NCI-H446 treated with DMSO at 0.1 percent for 48 hours (cell line): Measurements from ENCODE around the gene MRPL51.
"Not testable (repeated sequence)": the region's sequence is repeated elsewhere in the genome, so short reads cannot be mapped to it uniquely, and the experiment has no call there.

ENCODE experiments used
- DNase-seq: peaks from one replicate; lab custom pipeline; 2025; lab: John Stamatoyannopoulos, UW

Gene MRPL51

GRCh38 chr12:6488240-6488639 lies 4.8 kb downstream of the MRPL51 start:
- DNase-seq, result no peak

DNA sequence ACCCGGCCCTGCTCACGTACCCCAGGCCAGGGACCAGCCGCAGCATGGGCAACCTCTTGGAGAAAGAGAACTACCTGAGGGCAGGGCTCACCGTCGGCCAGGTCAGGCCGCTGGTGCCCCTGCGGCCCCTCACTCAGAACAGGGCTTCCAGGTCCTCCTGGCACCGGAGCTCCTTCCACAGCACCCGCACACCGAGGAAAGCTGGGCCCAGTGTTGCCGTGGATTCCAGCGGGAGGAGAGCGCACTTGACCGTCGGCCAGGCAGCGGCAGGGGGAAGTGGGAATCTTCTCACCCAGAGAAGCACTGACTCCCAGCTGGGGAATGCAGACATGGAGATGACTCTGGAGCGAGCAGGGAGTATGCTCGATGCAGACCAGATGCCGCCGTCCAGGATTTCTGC lies 14.6 kb downstream of the MRPL51 start:
- no peak for DNase-seq

GRCh38 chr12:6477601-6478377 lies 15.3 kb downstream of the MRPL51 start:
- not testable (repeated sequence) for DNase-seq

GRCh38 chr12:6476489-6476888 lies 16.6 kb downstream of the MRPL51 start:
- no peak for DNase-seq

GRCh38 chr12:6475233-6475975 lies 17.7 kb downstream of the MRPL51 start:
- DNase-seq, result not testable (repeated sequence)

DNA sequence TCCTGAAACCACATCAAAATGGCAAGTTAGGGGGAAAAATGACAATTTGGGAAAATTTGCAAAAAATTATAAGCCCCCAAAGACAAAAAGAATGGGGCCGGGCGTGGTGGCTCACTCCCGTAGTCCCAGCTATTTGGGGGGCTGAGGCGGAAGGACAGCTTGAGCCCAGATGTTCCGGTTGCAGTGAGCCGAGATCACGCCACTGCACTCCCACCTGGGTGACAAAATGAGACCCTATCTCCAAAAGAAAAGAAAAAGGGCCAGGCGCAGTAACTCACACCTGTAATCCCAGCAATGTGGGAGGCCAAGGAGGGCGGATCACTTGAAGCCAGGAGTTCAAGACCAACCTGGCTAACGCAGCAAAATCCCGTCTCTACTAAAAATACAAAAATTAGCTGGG lies 20.6 kb downstream of the MRPL51 start:
- no peak for DNase-seq

GRCh38 chr12:6471989-6472360 lies 21.1 kb downstream of the MRPL51 start:
- DNase-seq, result no peak

GRCh38 chr12:6470375-6471163 lies 22.5 kb downstream of the MRPL51 start, which contains the start of gene VAMP1:
Gene VAMP1, minus strand, starts transcription at chr12:6470677. Its CDS starts 146 bp downstream, at chr12:6470531.
- peak; percentile 97 for DNase-seq

- DNase-seq, result no peak
Measured at GRCh38 chr12:6469609-6470374, 23.3 kb downstream of the MRPL51 start.

DNA sequence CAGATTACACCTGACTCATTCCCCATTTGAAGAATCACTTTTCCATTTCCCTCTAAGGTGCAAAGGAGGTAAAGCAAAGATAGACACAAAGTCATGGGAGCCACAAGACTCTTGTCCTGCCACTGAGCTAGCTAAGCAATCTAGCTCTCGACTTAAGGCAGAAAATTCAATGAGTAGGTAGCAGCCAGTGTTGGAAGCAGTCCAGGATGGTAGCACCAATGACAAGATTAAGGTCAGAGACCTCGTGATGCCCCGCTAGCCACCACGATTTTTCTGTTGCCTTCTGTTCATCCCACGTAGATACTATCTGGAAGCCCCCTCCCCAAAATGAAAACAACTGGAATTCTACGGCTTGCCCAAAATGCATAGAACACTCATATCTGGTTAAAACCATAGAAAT lies 24.0 kb downstream of the MRPL51 start:
- DNase-seq, result no peak

DNA sequence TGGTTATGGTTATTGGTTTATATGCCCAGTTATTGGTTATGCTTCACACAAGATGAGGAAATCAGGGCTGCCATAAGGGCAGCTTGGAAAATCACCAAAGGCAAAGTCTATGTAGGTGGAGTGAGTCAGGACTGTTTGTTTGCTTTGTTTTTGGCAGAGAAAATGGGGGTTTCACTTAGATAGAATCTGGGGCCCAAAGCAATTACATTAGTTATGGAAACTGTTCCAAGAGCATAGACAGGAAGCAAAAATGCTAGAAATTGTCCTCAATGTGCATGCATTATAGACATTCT lies 24.8 kb downstream of the MRPL51 start:
- DNase-seq, result no peak

- DNase-seq, result not testable (repeated sequence)
Measured at GRCh38 chr12:6467571-6468282, 25.3 kb downstream of the MRPL51 start.

DNA sequence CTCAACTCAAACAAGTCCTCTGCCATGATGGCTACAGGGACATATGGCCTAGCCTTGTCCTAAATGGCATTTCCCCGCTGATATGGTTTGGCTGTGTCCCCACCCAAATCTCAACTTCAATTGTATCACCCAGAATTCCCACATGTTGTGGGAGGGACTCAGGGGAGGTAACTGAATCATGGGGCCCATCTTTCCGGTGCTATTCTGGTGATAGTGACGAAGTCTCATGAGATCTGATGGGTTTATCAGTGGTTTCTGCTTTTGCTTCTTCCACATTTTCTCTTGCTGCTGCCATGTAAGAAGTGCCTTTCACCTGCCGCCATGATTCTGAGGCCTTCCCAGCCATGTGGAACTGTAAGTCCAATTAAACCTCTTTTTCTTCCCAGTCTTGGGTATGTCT lies 26.3 kb downstream of the MRPL51 start:
- not testable (repeated sequence) for DNase-seq

DNA sequence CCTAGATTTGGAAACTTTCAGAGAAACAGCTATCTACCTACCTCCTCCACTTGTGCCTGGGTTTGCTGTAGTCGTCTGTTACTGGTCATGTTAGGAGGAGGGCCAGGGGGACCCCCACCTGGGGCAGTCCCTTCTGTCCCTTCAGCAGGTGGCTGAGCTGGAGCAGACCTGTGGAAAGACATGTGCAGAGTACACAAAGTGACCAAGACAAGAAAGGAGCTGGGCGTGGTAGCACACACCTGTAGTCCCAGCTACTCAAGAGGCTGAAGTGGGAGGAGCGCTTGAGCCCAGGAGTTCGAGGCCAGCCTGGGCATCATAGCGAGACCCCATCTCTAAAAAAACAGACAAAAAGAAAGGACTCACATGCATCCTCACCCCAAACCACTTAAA lies 26.9 kb downstream of the MRPL51 start:
- no peak for DNase-seq

DNA sequence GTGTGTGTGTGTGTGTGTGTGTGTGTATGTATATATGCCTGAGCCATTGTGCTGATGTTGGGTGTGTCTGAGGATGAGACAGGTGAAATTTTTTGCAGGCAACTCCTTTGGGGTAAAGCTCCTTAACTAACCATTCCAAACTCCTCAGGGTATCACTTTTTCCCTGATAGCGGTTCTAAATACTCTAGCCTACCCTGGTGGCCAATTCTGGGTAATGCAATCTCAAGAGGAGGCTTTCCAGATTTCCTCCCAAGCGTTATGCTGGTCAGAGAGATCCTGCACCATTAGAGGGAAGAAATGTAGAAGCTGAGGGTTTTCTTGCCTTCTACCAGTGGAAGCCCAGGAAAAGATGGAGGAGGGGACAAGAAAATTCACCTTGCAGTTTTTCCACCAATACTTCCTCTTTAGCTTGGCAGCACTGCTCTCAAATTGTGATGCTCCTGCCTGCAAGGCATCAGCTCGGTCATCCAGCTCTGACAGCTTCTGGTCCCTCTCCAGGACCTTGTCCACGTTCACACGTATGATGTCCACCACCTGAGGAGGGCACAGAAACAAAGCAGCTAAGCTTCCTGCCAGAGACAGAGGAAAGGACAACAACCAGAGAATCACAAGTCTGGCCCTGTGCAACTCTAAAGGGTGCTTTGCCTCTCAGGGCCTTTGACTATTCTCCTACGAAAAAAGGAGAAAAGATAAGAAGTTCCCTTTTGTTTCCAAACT lies 27.4 kb downstream of the MRPL51 start:
- peak; percentile 41 for DNase-seq

GRCh38 chr12:6464531-6464930 lies 28.5 kb downstream of the MRPL51 start:
- no peak for DNase-seq

DNA sequence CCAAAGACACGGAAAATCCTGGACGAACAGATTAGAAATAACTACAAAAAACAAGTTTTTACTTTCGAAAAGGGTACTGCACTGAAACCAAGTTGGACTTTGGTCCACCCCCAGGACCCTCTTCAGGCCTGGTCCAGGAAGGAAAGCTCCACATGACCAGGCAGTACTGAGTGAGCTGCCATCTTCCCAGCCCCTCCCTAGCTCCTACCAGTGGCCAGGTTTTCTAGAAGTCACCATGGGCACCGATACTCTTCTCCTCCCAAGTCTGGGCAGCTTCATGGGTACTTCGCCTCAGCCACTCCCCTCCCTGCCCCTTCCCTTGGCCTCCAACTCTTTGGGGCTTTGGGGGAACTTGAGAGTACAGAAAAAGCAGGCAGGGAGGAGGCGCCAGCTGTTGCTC lies 29.2 kb downstream of the MRPL51 start:
- no peak for DNase-seq

DNA sequence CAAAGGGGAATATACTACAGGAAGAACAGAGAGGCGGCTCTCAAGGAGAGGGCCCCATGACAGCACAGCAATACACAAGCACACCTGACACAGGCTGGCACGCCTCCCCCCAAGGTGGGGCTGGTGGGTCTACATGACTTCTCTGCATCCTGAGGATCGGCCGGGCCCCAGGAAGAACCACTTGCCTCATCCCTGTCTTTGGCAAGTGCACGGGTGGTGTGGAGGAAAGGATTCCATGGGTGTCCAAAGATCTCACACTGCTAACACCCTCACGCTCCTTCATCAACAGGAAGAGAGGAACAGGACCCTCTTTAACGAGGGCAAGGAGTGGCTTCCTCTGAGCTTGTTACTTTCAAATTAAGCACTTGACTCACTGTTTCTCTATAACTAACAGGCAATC lies 29.8 kb downstream of the MRPL51 start:
- no peak for DNase-seq

GRCh38 chr12:6462234-6462995 lies 30.6 kb downstream of the MRPL51 start:
- no peak for DNase-seq
